ENCODE measurements around the gene PLEKHG4B.
"Not testable (repeated sequence)": the region's sequence is repeated elsewhere in the genome, so short reads cannot be mapped to it uniquely, and the experiment has no call there.

PLEKHG4B gene

GRCh38 chr5:160921-161802 lies 69.2 kb downstream of the PLEKHG4B start:
- Histone ChIP-seq H3K27ac (ENCODE audit: low read depth, low read length) (no peak overlapping the region), H3K4me3 (ENCODE audit: low read depth, low read length) (no peak overlapping the region), H3K36me3 (ENCODE audit: control insufficient read depth, insufficient read depth, low read length) (peaks cover 47% of the 10 kb centered on the region), H3K9ac (ENCODE audit: low read length) (no peak overlapping the region), H3K27me3 (ENCODE audit: control insufficient read depth, insufficient read depth, low read length) (no peaks in the 10 kb centered on the region), H3K9me3 (ENCODE audit: control insufficient read depth, insufficient read depth, low read depth, low read length) (no peaks in the 10 kb centered on the region), H3K4me1 (ENCODE audit: control insufficient read depth, insufficient read depth, low read length) (no peaks in the 10 kb centered on the region)

DNA sequence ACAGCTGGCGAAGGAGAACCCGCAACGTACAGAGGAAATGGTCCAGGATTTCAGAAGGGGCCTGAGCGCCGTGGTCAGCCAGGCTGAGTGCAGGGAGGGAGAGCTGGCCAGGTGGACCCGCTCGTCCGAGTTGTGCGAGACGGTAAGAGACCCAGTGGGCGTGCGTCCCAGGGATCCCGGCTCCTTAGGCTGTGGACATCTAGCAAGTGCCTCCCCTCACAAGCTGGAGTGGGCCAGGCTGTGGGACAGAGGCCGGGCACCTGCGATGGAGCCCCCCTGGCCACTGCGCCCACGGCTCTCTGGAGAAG lies 69.8 kb downstream of the PLEKHG4B start:
- Histone ChIP-seq H3K4me1 (ENCODE audit: control insufficient read depth, insufficient read depth, low read length) (no peaks in the 10 kb centered on the region), H3K36me3 (ENCODE audit: control insufficient read depth, insufficient read depth, low read length) (peaks cover 41% of the 10 kb centered on the region)

GRCh38 chr5:162190-162564 lies 70.2 kb downstream of the PLEKHG4B start:
- H3K27ac ChIP-seq (ENCODE audit: low read depth, low read length): no peak overlapping the region
- H3K9ac ChIP-seq (ENCODE audit: low read length): no peak overlapping the region
- H3K27me3 ChIP-seq (ENCODE audit: control insufficient read depth, insufficient read depth, low read length): no peaks in the 10 kb centered on the region
- H3K9me3 ChIP-seq (ENCODE audit: control insufficient read depth, insufficient read depth, low read depth, low read length): no peaks in the 10 kb centered on the region
- H3K4me3 ChIP-seq (ENCODE audit: low read depth, low read length): no peak overlapping the region
- H3K4me1 ChIP-seq (ENCODE audit: control insufficient read depth, insufficient read depth, low read length): no peaks in the 10 kb centered on the region
- peaks cover 37% of the 10 kb centered on the region for H3K36me3 ChIP-seq (ENCODE audit: control insufficient read depth, insufficient read depth, low read length)

More for the DNA sequence above, 69.8 kb downstream of the PLEKHG4B start:
- no peak overlapping the region for H3K4me3 ChIP-seq (ENCODE audit: low read depth, low read length)
- H3K9me3 ChIP-seq (ENCODE audit: control insufficient read depth, insufficient read depth, low read depth, low read length): no peaks in the 10 kb centered on the region
- no peak overlapping the region for H3K9ac ChIP-seq (ENCODE audit: low read length)
- no peaks in the 10 kb centered on the region for H3K27me3 ChIP-seq (ENCODE audit: control insufficient read depth, insufficient read depth, low read length)
- H3K27ac ChIP-seq (ENCODE audit: low read depth, low read length): no peak overlapping the region

- Histone ChIP-seq H3K4me3 (ENCODE audit: low read depth, low read length) (no peak overlapping the region), H3K36me3 (ENCODE audit: control insufficient read depth, insufficient read depth, low read length) (peaks cover 31% of the 10 kb centered on the region), H3K4me1 (ENCODE audit: control insufficient read depth, insufficient read depth, low read length) (no peaks in the 10 kb centered on the region), H3K27ac (ENCODE audit: low read depth, low read length) (no peak overlapping the region), H3K27me3 (ENCODE audit: control insufficient read depth, insufficient read depth, low read length) (no peaks in the 10 kb centered on the region), H3K9me3 (ENCODE audit: control insufficient read depth, insufficient read depth, low read depth, low read length) (no peaks in the 10 kb centered on the region), H3K9ac (ENCODE audit: low read length) (no peak overlapping the region)
These were observed 70.8 kb downstream of the PLEKHG4B start for GRCh38 chr5:162565-163337.

- Histone ChIP-seq H3K9ac (ENCODE audit: low read length) (no peak overlapping the region), H3K27ac (ENCODE audit: low read depth, low read length) (no peak overlapping the region), H3K4me3 (ENCODE audit: low read depth, low read length) (no peak overlapping the region), H3K36me3 (ENCODE audit: control insufficient read depth, insufficient read depth, low read length) (peaks cover 28% of the 10 kb centered on the region), H3K9me3 (ENCODE audit: control insufficient read depth, insufficient read depth, low read depth, low read length) (no peaks in the 10 kb centered on the region), H3K27me3 (ENCODE audit: control insufficient read depth, insufficient read depth, low read length) (no peaks in the 10 kb centered on the region), H3K4me1 (ENCODE audit: control insufficient read depth, insufficient read depth, low read length) (no peaks in the 10 kb centered on the region)
These were observed 71.3 kb downstream of the PLEKHG4B start for GRCh38 chr5:163338-163620.

- Histone ChIP-seq H3K27ac (ENCODE audit: low read depth, low read length) (no peak overlapping the region), H3K27me3 (ENCODE audit: control insufficient read depth, insufficient read depth, low read length) (no peaks in the 10 kb centered on the region), H3K4me3 (ENCODE audit: low read depth, low read length) (no peak overlapping the region), H3K9ac (ENCODE audit: low read length) (no peak overlapping the region), H3K4me1 (ENCODE audit: control insufficient read depth, insufficient read depth, low read length) (no peaks in the 10 kb centered on the region), H3K36me3 (ENCODE audit: control insufficient read depth, insufficient read depth, low read length) (peaks cover 28% of the 10 kb centered on the region), H3K9me3 (ENCODE audit: control insufficient read depth, insufficient read depth, low read depth, low read length) (no peaks in the 10 kb centered on the region)
These were observed 71.9 kb downstream of the PLEKHG4B start for GRCh38 chr5:163841-164240.

DNA sequence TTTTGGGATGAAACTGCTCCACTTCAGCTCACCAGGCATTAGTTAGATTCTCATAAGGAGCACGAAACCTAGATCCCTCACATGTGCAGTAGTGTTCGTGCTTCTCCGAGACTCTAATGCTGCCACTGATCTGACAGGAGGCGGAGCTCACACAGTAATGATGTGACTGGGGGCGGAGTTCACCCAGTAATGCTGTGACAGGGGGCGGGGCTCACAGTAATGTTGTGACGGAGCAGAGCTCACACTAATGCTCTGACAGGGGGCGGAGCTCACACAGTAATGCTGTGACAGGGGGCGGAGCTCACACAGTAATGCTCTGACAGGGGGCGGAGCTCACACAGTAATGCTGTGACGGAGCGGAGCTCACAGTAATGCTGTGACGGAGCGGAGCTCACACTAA lies 72.3 kb downstream of the PLEKHG4B start:
- Histone ChIP-seq H3K36me3 (ENCODE audit: control insufficient read depth, insufficient read depth, low read length) (peaks cover 27% of the 10 kb centered on the region), H3K27ac (ENCODE audit: low read depth, low read length) (no peak overlapping the region), H3K9ac (ENCODE audit: low read length) (no peak overlapping the region), H3K27me3 (ENCODE audit: control insufficient read depth, insufficient read depth, low read length) (no peaks in the 10 kb centered on the region), H3K4me1 (ENCODE audit: control insufficient read depth, insufficient read depth, low read length) (no peaks in the 10 kb centered on the region), H3K9me3 (ENCODE audit: control insufficient read depth, insufficient read depth, low read depth, low read length) (no peaks in the 10 kb centered on the region), H3K4me3 (ENCODE audit: low read depth, low read length) (no peak overlapping the region)

- not testable (repeated sequence) for H3K4me3 ChIP-seq (ENCODE audit: low read depth, low read length); H3K9me3 ChIP-seq (ENCODE audit: control insufficient read depth, insufficient read depth, low read depth, low read length); H3K27me3 ChIP-seq (ENCODE audit: control insufficient read depth, insufficient read depth, low read length); H3K9ac ChIP-seq (ENCODE audit: low read length); H3K27ac ChIP-seq (ENCODE audit: low read depth, low read length); H3K4me1 ChIP-seq (ENCODE audit: control insufficient read depth, insufficient read depth, low read length)
- peaks cover 22% of the 10 kb centered on the region for H3K36me3 ChIP-seq (ENCODE audit: control insufficient read depth, insufficient read depth, low read length)
These were observed 72.8 kb downstream of the PLEKHG4B start for GRCh38 chr5:164783-165182.

GRCh38 chr5:166441-167372 lies 74.7 kb downstream of the PLEKHG4B start:
- Histone ChIP-seq H3K4me3 (ENCODE audit: low read depth, low read length) (no peak overlapping the region), H3K9me3 (ENCODE audit: control insufficient read depth, insufficient read depth, low read depth, low read length) (no peaks in the 10 kb centered on the region), H3K36me3 (ENCODE audit: control insufficient read depth, insufficient read depth, low read length) (peaks cover 7% of the 10 kb centered on the region), H3K9ac (ENCODE audit: low read length) (no peak overlapping the region), H3K4me1 (ENCODE audit: control insufficient read depth, insufficient read depth, low read length) (no peaks in the 10 kb centered on the region), H3K27me3 (ENCODE audit: control insufficient read depth, insufficient read depth, low read length) (no peaks in the 10 kb centered on the region), H3K27ac (ENCODE audit: low read depth, low read length) (no peak overlapping the region)

DNA sequence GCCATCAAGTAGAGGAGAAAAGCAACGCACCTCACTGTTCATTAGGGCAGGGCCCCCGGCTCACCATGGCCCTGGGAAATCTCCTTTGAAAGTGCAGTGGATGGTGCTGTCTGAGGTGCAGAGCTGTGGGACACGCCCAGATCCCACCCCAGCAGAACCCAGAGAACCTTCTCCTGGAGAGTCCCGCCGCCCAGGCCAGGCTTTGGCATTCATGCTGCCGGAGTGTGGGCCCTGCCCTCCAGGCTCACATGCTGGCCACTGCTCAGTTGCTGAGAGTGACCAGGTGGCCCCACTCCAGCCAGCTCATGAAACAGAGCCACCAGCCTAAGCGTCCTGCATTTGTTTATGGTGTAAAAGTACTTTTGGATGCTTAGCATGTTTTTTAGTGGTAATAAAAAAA lies 75.5 kb downstream of the PLEKHG4B start:
- Histone ChIP-seq H3K36me3 (ENCODE audit: control insufficient read depth, insufficient read depth, low read length) (no peaks in the 10 kb centered on the region; the same call in 1 of the 2 replicates), H3K4me1 (ENCODE audit: control insufficient read depth, insufficient read depth, low read length) (no peaks in the 10 kb centered on the region), H3K9ac (ENCODE audit: low read length) (no peak overlapping the region), H3K27ac (ENCODE audit: low read depth, low read length) (no peak overlapping the region), H3K27me3 (ENCODE audit: control insufficient read depth, insufficient read depth, low read length) (no peaks in the 10 kb centered on the region), H3K9me3 (ENCODE audit: control insufficient read depth, insufficient read depth, low read depth, low read length) (no peaks in the 10 kb centered on the region), H3K4me3 (ENCODE audit: low read depth, low read length) (no peak overlapping the region)
